Measurements from ENCODE around the gene CEACAM1. TPM values are rescaled to one million over a fixed set of nuclear protein-coding genes. Genes with fewer than 3 reads are reported as not detected.
"Not testable (repeated sequence)": the region's sequence is repeated elsewhere in the genome, so short reads cannot be mapped to it uniquely, and the experiment has no call there.

The CEACAM1 gene
- total RNA-seq, 1 experiment from 2014 or later = 7.1 TPM

GRCh38 chr19:42561512-42561911, 33.2 kb upstream of the CEACAM1 start:
- CTCF ChIA-PET = interaction anchor here (1.8 kb wide), 1 partner anchor 111 kb away, joined by 6 read pairs; no protein-coding TSS in a partner anchor
- intact Hi-C loops (cut with micrococcal nuclease; ENCODE audit: unreplicated experiment) = no loop called here

GRCh38 chr19:42560731-42561130, 32.5 kb upstream of the CEACAM1 start:
- DNase-seq = no peak
- Mint-ChIP-seq H3K36me3 (ENCODE audit: insufficient read depth, unreplicated experiment) (no peaks in the 10 kb centered on the region), H3K9me3 (ENCODE audit: unreplicated experiment) (peaks cover 13% of the 10 kb centered on the region), H3K27me3 (ENCODE audit: insufficient read depth, unreplicated experiment) (peaks cover 8% of the 10 kb centered on the region), H3K4me3 (ENCODE audit: unreplicated experiment) (no peak overlapping the region), H3K4me1 (ENCODE audit: low read depth, unreplicated experiment) (peaks cover 5% of the 10 kb centered on the region), H3K27ac (ENCODE audit: unreplicated experiment) (no peak overlapping the region)
- H3K36me3 ChIP-seq (ENCODE audit: control insufficient read depth, insufficient read depth, low read length) = no peaks in the 10 kb centered on the region
- no TSS peak for BruUV-seq (replicated peaks)
- no peaks in the 10 kb centered on the region for H3K4me1 ChIP-seq
- ChIA-PET CTCF (no interaction called here), POLR2A (no interaction called here)
- no peak overlapping the region for H3K4me3 ChIP-seq (ENCODE audit: low read depth, low read length)
- H3K27me3 ChIP-seq (replicated peaks; ENCODE audit: control insufficient read depth, insufficient read depth, low read length) = no peaks in the 10 kb centered on the region
- intact Hi-C loops (cut with micrococcal nuclease; ENCODE audit: unreplicated experiment) = no loop called here
- TF ChIP-seq, protein P1, sequence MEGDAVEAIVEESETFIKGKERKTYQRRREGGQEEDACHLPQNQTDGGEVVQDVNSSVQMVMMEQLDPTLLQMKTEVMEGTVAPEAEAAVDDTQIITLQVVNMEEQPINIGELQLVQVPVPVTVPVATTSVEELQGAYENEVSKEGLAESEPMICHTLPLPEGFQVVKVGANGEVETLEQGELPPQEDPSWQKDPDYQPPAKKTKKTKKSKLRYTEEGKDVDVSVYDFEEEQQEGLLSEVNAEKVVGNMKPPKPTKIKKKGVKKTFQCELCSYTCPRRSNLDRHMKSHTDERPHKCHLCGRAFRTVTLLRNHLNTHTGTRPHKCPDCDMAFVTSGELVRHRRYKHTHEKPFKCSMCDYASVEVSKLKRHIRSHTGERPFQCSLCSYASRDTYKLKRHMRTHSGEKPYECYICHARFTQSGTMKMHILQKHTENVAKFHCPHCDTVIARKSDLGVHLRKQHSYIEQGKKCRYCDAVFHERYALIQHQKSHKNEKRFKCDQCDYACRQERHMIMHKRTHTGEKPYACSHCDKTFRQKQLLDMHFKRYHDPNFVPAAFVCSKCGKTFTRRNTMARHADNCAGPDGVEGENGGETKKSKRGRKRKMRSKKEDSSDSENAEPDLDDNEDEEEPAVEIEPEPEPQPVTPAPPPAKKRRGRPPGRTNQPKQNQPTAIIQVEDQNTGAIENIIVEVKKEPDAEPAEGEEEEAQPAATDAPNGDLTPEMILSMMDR (IDR thresholded peaks at IDR 0.05; ENCODE audit: insufficient read depth in 1 of 2, low read depth in 1 of 2, low read length in 1 of 2, severe bottlenecking in 1 of 2, unreplicated experiment in 1 of 2) = no peak
- H3K9me3 ChIP-seq = peaks cover 6% of the 10 kb centered on the region; the same call in 1 of the 2 replicates

More at GRCh38 chr19:42561512-42561911, 33.2 kb upstream of the CEACAM1 start:
- no peak overlapping the region for H3K27ac Mint-ChIP-seq (ENCODE audit: unreplicated experiment)
- no peak for DNase-seq
- H3K36me3 ChIP-seq (ENCODE audit: control insufficient read depth, insufficient read depth, low read length) = no peaks in the 10 kb centered on the region
- TF ChIP-seq, protein P1 (IDR thresholded peaks at IDR 0.05; ENCODE audit: insufficient read depth in 1 of 2, low read depth in 1 of 2, low read length in 1 of 2, severe bottlenecking in 1 of 2, unreplicated experiment in 1 of 2) = peak in 1 of 2 experiments; percentile 5
- no peak overlapping the region for H3K4me3 ChIP-seq (ENCODE audit: low read depth, low read length)
- peaks cover 13% of the 10 kb centered on the region for H3K9me3 Mint-ChIP-seq (ENCODE audit: unreplicated experiment)
- no TSS peak for BruUV-seq (replicated peaks)
- H3K4me1 Mint-ChIP-seq (ENCODE audit: low read depth, unreplicated experiment) = peaks cover 5% of the 10 kb centered on the region
- no peaks in the 10 kb centered on the region for H3K4me1 ChIP-seq
- H3K9me3 ChIP-seq = peaks cover 6% of the 10 kb centered on the region; the same call in 1 of the 2 replicates
- peaks cover 8% of the 10 kb centered on the region for H3K27me3 Mint-ChIP-seq (ENCODE audit: insufficient read depth, unreplicated experiment)
- POLR2A ChIA-PET = interaction anchor here (1.1 kb wide), 1 partner anchor 138 kb away, joined by 3 read pairs; no protein-coding TSS in a partner anchor
- H3K4me3 Mint-ChIP-seq (ENCODE audit: unreplicated experiment) = no peak overlapping the region
- H3K27me3 ChIP-seq (replicated peaks; ENCODE audit: control insufficient read depth, insufficient read depth, low read length) = no peaks in the 10 kb centered on the region
- H3K36me3 Mint-ChIP-seq (ENCODE audit: insufficient read depth, unreplicated experiment) = no peaks in the 10 kb centered on the region

GRCh38 chr19:42558450-42559150, 30.3 kb upstream of the CEACAM1 start:
- no peaks in the 10 kb centered on the region for H3K4me1 ChIP-seq
- BruUV-seq (replicated peaks) = no TSS peak
- no peak overlapping the region for H3K4me3 Mint-ChIP-seq (ENCODE audit: unreplicated experiment)
- H3K27me3 ChIP-seq (replicated peaks; ENCODE audit: control insufficient read depth, insufficient read depth, low read length) = no peaks in the 10 kb centered on the region
- TF ChIP-seq, protein P1 (IDR thresholded peaks at IDR 0.05; ENCODE audit: insufficient read depth in 1 of 2, low read depth in 1 of 2, low read length in 1 of 2, severe bottlenecking in 1 of 2, unreplicated experiment in 1 of 2) = no peak
- peaks cover 8% of the 10 kb centered on the region for H3K27me3 Mint-ChIP-seq (ENCODE audit: insufficient read depth, unreplicated experiment)
- CTCF ChIA-PET = interaction anchor here (0.6 kb wide), 1 partner anchor 120 kb away, joined by 4 read pairs; no protein-coding TSS in a partner anchor
- H3K9me3 ChIP-seq = peaks cover 6% of the 10 kb centered on the region; the same call in 1 of the 2 replicates
- no peaks in the 10 kb centered on the region for H3K36me3 Mint-ChIP-seq (ENCODE audit: insufficient read depth, unreplicated experiment)
- H3K4me3 ChIP-seq (ENCODE audit: low read depth, low read length) = no peak overlapping the region
- H3K9me3 Mint-ChIP-seq (ENCODE audit: unreplicated experiment) = peaks cover 13% of the 10 kb centered on the region
- POLR2A ChIA-PET = no interaction called here
- no peaks in the 10 kb centered on the region for H3K36me3 ChIP-seq (ENCODE audit: control insufficient read depth, insufficient read depth, low read length)
- intact Hi-C loops (cut with micrococcal nuclease; ENCODE audit: unreplicated experiment) = no loop called here
- no peak for DNase-seq
- H3K4me1 Mint-ChIP-seq (ENCODE audit: low read depth, unreplicated experiment) = peaks cover 5% of the 10 kb centered on the region
- no peak overlapping the region for H3K27ac Mint-ChIP-seq (ENCODE audit: unreplicated experiment)

- CTCF ChIA-PET; H3K4me3 Mint-ChIP-seq (ENCODE audit: unreplicated experiment); DNase-seq; BruUV-seq (replicated peaks); H3K36me3 ChIP-seq (ENCODE audit: control insufficient read depth, insufficient read depth, low read length); H3K4me3 ChIP-seq (ENCODE audit: low read depth, low read length); intact Hi-C loops (cut with micrococcal nuclease; ENCODE audit: unreplicated experiment); H3K9me3 ChIP-seq; H3K4me1 Mint-ChIP-seq (ENCODE audit: low read depth, unreplicated experiment); H3K27me3 Mint-ChIP-seq (ENCODE audit: insufficient read depth, unreplicated experiment); H3K27me3 ChIP-seq (replicated peaks; ENCODE audit: control insufficient read depth, insufficient read depth, low read length); H3K4me1 ChIP-seq; POLR2A ChIA-PET; H3K36me3 Mint-ChIP-seq (ENCODE audit: insufficient read depth, unreplicated experiment); H3K27ac Mint-ChIP-seq (ENCODE audit: unreplicated experiment): not testable (repeated sequence)
- H3K9me3 Mint-ChIP-seq (ENCODE audit: unreplicated experiment) = peaks cover 13% of the 10 kb centered on the region
These were observed 29.1 kb upstream of the CEACAM1 start for GRCh38 chr19:42557386-42557871.

All from Caco-2 (cell line).